ENCODE results near the gene PLCH1. TPM values are rescaled to one million over a fixed set of nuclear protein-coding genes. Genes with fewer than 3 reads are reported as not detected.

Gene PLCH1
- total and polyA plus RNA-seq, 9 donors: 0.39 to 1.2 (median 0.53) TPM

DNA sequence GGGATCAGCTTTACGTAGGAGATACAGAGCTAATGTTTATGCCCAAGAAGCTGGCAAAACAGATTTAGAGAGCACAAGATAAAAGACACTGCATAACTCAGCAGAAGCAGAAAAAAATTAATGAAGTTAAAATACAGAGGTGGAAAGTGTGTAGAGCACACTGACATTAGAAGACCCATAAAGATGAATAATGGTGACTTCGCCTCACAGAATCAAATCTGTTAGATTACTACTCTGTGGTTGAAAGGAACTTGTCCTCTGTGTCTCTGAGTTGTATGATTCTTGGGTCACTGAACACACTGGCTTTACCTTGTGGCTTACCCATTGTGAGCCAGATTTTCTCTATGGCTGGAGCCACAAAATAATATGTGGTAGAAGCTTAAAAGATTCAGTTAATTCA, 224.4 kb downstream of the PLCH1 start:
- H3K36me3 ChIP-seq (ENCODE audit: control insufficient read depth, insufficient read depth, low read length): no peaks in the 10 kb centered on the region
- no peak for DNase-seq
- no peaks in the 10 kb centered on the region for H3K4me1 ChIP-seq (ENCODE audit: control insufficient read depth, insufficient read depth, low read length)
- no peak overlapping the region for H3K4me3 ChIP-seq (ENCODE audit: low read length)
- no peak overlapping the region for H3K27ac ChIP-seq (ENCODE audit: low read length)
- no CpG with 5 or more reads among the region's 2 CpGs for WGBS (ENCODE audit: insufficient coverage)
- H3K9me3 ChIP-seq (replicated peaks; ENCODE audit: control insufficient read depth, low read depth, low read length): peaks cover 3% of the 10 kb centered on the region
- no peaks in the 10 kb centered on the region for H3K27me3 ChIP-seq (ENCODE audit: control insufficient read depth, insufficient read depth, low read length)

DNA sequence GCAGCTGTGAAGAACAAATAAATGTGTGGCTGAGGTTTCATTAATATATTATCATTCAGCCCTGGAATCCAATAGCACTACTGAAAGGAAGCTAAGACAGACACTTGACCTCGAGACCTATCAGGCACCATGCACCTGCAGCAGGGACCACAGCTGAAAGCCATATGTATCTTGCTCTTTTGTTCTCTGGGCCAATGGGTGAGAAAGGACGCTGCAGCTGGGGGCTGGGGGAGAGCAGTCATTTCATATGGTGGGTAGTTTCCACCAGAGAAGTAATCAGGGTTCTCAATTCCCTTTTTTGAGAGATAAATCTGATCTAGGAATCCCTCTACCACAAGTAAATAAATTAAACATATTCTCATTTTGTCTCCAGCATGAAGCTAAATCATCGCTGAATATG, 225.8 kb downstream of the PLCH1 start:
- peaks cover 3% of the 10 kb centered on the region for H3K9me3 ChIP-seq (replicated peaks; ENCODE audit: control insufficient read depth, low read depth, low read length)
- H3K27me3 ChIP-seq (ENCODE audit: control insufficient read depth, insufficient read depth, low read length): no peaks in the 10 kb centered on the region
- H3K27ac ChIP-seq (ENCODE audit: low read length): no peak overlapping the region
- H3K4me1 ChIP-seq (ENCODE audit: control insufficient read depth, insufficient read depth, low read length): no peaks in the 10 kb centered on the region
- no peaks in the 10 kb centered on the region for H3K36me3 ChIP-seq (ENCODE audit: control insufficient read depth, insufficient read depth, low read length)
- 83% methylated on average over 2 of the region's 3 CpGs for WGBS (ENCODE audit: insufficient coverage)
- no peak for DNase-seq
- H3K4me3 ChIP-seq (ENCODE audit: low read length): no peak overlapping the region

DNA sequence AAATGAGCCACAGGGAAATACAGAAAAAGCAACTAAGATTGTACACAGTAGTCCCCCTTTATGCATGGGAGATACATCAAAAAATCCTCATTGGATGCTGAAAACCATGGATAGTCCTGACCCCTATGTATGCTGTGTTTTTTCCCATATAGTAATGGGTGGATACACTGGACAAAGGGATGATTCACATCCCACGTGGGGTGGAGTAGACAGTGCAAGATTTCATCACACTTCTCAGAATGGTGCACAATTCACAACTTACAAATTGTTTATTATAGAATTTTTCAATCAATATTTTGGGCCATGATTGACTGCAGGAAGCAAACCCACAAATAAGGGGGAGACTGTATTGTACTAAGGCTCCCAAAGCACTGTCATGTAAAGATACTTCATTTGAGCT, 227.0 kb downstream of the PLCH1 start:
- Histone ChIP-seq H3K4me3 (ENCODE audit: low read length) (no peak overlapping the region), H3K27ac (ENCODE audit: low read length) (no peak overlapping the region), H3K4me1 (ENCODE audit: control insufficient read depth, insufficient read depth, low read length) (no peaks in the 10 kb centered on the region), H3K27me3 (ENCODE audit: control insufficient read depth, insufficient read depth, low read length) (no peaks in the 10 kb centered on the region), H3K36me3 (ENCODE audit: control insufficient read depth, insufficient read depth, low read length) (no peaks in the 10 kb centered on the region), H3K9me3 (replicated peaks; ENCODE audit: control insufficient read depth, low read depth, low read length) (peaks cover 3% of the 10 kb centered on the region)
- DNase-seq: no peak
- no CpG with 5 or more reads among the region's 1 CpG for WGBS (ENCODE audit: insufficient coverage)

DNA sequence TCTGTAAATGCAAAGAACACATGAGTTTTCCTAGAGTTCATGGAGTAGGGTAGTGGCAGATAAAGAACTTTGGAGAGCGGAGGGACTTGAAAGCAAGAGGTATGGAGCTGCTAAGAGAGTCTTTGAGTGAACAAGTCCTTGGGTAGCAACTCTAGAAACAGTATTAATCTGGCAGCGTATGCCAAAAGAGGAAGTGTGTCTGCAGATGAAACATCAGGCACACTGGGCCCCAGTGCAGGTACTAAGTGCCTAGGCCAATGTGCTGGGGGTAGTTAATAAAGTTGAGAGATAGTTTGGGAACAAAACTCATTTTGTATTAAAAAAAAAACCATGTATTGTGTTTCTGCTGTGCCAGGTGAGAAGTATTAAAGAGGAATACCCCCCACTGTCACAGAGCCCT, 228.4 kb downstream of the PLCH1 start:
- DNase-seq: no peak
- no peak overlapping the region for H3K27ac ChIP-seq (ENCODE audit: low read length)
- no peak overlapping the region for H3K4me3 ChIP-seq (ENCODE audit: low read length)
- H3K36me3 ChIP-seq (ENCODE audit: control insufficient read depth, insufficient read depth, low read length): no peaks in the 10 kb centered on the region
- WGBS (ENCODE audit: insufficient coverage): 100% methylated on average over 2 of the region's 2 CpGs
- no peaks in the 10 kb centered on the region for H3K4me1 ChIP-seq (ENCODE audit: control insufficient read depth, insufficient read depth, low read length)
- H3K27me3 ChIP-seq (ENCODE audit: control insufficient read depth, insufficient read depth, low read length): no peaks in the 10 kb centered on the region
- peaks cover 3% of the 10 kb centered on the region for H3K9me3 ChIP-seq (replicated peaks; ENCODE audit: control insufficient read depth, low read depth, low read length)

DNA sequence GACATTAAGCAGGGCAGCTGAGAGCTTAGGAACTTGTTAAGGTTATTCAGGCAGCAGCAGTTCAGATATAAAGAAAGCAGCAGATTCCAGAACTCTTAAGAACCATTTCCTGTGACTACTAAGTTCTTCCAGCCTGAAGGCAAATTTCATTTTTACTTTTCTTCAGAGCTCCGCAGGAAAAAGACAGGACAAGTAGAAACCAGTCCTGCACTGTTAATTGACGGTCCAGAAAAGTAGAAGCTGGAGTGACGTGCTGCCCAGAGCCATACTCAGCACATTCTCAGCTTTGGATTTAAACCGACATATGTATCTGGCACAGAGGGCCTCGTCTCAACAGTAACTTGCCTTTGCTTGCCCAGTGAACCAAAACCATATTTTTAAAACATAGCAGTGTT, 232.0 kb downstream of the PLCH1 start:
- H3K36me3 ChIP-seq (ENCODE audit: control insufficient read depth, insufficient read depth, low read length): no peaks in the 10 kb centered on the region
- H3K27me3 ChIP-seq (ENCODE audit: control insufficient read depth, insufficient read depth, low read length): no peaks in the 10 kb centered on the region
- H3K27ac ChIP-seq (ENCODE audit: low read length): no peak overlapping the region
- no peak overlapping the region for H3K4me3 ChIP-seq (ENCODE audit: low read length)
- H3K4me1 ChIP-seq (ENCODE audit: control insufficient read depth, insufficient read depth, low read length): no peaks in the 10 kb centered on the region
- 79% methylated on average over 4 of the region's 5 CpGs for WGBS (ENCODE audit: insufficient coverage)
- DNase-seq: no peak
- H3K9me3 ChIP-seq (replicated peaks; ENCODE audit: control insufficient read depth, low read depth, low read length): peaks cover 3% of the 10 kb centered on the region

DNA sequence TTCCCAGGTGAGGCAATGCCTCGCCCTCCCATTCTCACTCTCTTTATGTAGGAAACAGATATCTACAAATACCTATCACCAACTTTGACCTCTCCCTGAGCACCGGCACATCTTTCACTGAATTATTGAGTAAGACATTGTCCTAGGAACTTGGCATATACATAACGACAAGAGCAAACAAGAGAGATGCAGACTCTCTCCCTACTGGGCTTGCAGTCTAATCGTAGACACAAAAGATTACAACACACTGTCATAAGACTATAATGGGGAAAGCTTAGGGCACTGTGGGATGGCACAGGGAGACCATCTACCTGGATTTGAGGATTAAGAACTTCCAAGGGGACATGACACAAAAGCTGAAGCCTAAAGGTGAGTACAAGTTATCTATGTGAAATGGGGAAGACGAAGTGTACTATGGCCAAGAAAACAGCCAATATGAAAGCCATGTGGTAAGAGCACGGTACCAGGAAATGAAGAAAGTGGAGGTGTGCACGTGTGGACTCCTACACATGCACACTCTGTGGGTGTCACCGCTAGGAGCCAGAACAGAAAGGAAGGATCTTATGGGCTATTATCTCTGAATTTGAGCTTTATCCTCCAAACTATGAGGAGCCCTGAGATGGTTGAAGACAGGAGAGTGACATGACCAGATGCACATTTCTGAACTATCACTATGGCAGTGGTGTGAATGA, 232.6 kb downstream of the PLCH1 start:
- H3K27ac ChIP-seq (ENCODE audit: low read length): no peak overlapping the region
- H3K36me3 ChIP-seq (ENCODE audit: control insufficient read depth, insufficient read depth, low read length): no peaks in the 10 kb centered on the region
- H3K4me1 ChIP-seq (ENCODE audit: control insufficient read depth, insufficient read depth, low read length): no peaks in the 10 kb centered on the region
- no peak for DNase-seq
- no peaks in the 10 kb centered on the region for H3K27me3 ChIP-seq (ENCODE audit: control insufficient read depth, insufficient read depth, low read length)
- peaks cover 1% of the 10 kb centered on the region for H3K9me3 ChIP-seq (replicated peaks; ENCODE audit: control insufficient read depth, low read depth, low read length)
- H3K4me3 ChIP-seq (ENCODE audit: low read length): no peak overlapping the region
- 91% methylated on average over 3 of the region's 8 CpGs for WGBS (ENCODE audit: insufficient coverage)

DNA sequence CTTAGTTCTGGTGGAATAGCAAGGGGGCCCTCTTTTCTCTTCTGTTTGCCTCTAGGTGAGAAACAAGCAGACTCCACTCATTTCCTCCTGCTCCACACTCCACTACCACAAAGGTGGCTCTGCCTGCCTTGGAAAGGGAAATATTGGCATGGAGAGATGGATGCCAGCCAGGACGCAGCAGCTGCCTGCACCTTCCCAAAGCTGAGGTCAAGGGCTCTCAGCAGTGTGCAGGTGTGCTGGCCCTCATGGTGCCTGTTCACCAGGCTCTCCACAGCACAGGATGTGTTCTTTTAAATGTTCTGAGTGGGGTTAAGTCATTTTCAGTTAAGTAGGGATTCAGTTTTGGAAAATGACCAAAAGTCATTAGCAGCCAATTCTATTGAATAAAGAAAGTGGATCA, 240.2 kb downstream of the PLCH1 start:
- Histone ChIP-seq H3K27me3 (ENCODE audit: control insufficient read depth, insufficient read depth, low read length) (no peaks in the 10 kb centered on the region), H3K36me3 (ENCODE audit: control insufficient read depth, insufficient read depth, low read length) (no peaks in the 10 kb centered on the region), H3K4me1 (ENCODE audit: control insufficient read depth, insufficient read depth, low read length) (no peaks in the 10 kb centered on the region), H3K9me3 (replicated peaks; ENCODE audit: control insufficient read depth, low read depth, low read length) (no peaks in the 10 kb centered on the region), H3K4me3 (ENCODE audit: low read length) (no peak overlapping the region), H3K27ac (ENCODE audit: low read length) (no peak overlapping the region)
- WGBS (ENCODE audit: insufficient coverage): no CpG with 5 or more reads among the region's 1 CpG
- no peak for DNase-seq

DNA sequence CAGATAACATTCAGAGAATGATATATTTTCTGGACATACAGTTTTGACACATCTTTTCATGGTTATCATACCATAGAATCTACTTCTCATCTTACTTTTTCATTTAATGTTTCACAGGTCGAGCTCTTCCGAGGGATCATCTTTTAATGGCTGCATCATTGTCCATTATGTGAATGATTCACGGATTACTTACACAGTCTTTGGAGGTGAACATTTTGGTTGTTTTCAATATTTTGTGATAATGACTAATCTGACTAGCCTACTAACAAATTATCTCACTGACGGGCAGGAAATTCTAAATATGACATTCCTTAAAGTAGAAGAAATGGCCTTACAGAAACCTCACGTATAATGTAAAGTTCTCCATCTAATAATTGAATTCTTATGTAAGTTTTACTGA, 242.2 kb downstream of the PLCH1 start:
- no CpG with 5 or more reads among the region's 5 CpGs for WGBS (ENCODE audit: insufficient coverage)
- H3K27me3 ChIP-seq (ENCODE audit: control insufficient read depth, insufficient read depth, low read length): no peaks in the 10 kb centered on the region
- H3K36me3 ChIP-seq (ENCODE audit: control insufficient read depth, insufficient read depth, low read length): no peaks in the 10 kb centered on the region
- no peak overlapping the region for H3K27ac ChIP-seq (ENCODE audit: low read length)
- H3K4me1 ChIP-seq (ENCODE audit: control insufficient read depth, insufficient read depth, low read length): no peaks in the 10 kb centered on the region
- H3K4me3 ChIP-seq (ENCODE audit: low read length): no peak overlapping the region
- DNase-seq: no peak
- H3K9me3 ChIP-seq (replicated peaks; ENCODE audit: control insufficient read depth, low read depth, low read length): no peaks in the 10 kb centered on the region

DNA sequence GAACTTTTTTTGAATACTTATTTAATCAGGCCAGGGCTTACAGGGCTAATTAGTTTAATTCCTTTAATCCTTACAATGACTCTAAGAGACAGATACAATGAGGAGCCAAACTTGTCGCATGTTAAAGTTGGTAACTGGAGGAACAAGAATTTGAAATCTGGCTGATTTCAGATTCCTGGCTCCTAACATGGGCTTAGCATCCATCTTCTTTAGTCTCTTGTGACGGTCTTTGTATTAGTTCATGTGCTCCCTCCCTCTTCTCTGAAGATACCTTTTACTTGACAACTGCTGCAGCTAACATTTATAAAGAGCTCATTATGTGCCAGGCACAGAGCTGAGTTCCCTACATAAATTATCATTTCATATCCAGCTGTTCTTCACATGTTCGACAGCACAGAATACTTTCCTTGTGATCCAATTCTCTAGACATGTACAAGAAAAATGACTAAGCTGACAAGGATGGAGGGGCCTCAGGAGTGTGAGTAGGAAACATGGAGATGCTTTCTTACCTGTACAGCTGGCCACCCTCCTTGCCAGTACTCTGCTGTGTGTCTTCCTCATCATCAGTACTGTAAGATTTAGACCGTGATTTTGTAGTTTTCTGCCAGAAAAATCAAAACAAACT, 244.6 kb downstream of the PLCH1 start:
- WGBS (ENCODE audit: insufficient coverage): 80% methylated on average over 1 of the region's 4 CpGs
- no peaks in the 10 kb centered on the region for H3K27me3 ChIP-seq (ENCODE audit: control insufficient read depth, insufficient read depth, low read length)
- H3K27ac ChIP-seq (ENCODE audit: low read length): no peak overlapping the region
- DNase-seq: no peak
- H3K4me3 ChIP-seq (ENCODE audit: low read length): no peak overlapping the region
- no peaks in the 10 kb centered on the region for H3K4me1 ChIP-seq (ENCODE audit: control insufficient read depth, insufficient read depth, low read length)
- H3K9me3 ChIP-seq (replicated peaks; ENCODE audit: control insufficient read depth, low read depth, low read length): no peaks in the 10 kb centered on the region
- no peaks in the 10 kb centered on the region for H3K36me3 ChIP-seq (ENCODE audit: control insufficient read depth, insufficient read depth, low read length)

DNA sequence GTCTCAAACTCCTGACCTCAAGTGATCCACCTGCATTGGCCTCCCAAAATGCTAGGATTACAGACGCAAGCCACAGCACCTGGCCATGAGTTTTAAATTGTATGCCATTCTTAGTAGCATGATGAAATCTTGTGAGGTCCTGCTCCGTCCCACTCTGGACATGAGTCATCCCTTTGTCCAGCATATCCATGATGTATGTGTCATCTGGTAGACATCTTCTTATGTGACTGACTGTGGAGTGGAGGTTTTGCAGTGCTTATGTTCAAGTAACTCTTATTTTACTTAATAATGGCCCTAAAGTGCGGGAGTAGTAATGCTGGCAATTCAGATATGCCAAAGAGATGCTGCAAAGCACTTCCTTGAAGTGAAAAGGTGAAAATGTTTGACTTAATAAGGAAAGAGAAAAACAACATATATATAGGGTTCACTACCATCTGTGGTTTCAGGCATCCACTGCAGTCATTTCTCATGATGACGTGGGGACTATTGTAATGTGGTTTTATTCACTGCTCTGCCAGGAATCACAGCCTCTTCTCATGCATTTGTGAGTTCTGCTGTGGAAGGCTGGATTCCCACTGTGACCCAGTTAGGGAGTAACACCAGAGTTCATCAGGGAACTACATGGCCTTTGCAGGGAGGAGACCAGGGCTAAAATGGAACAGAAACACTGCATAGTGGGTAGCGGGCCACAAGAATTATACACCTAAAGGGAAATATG, 246.8 kb downstream of the PLCH1 start:
- no peaks in the 10 kb centered on the region for H3K27me3 ChIP-seq (ENCODE audit: control insufficient read depth, insufficient read depth, low read length)
- H3K4me3 ChIP-seq (ENCODE audit: low read length): no peak overlapping the region
- no peak for DNase-seq
- no peaks in the 10 kb centered on the region for H3K4me1 ChIP-seq (ENCODE audit: control insufficient read depth, insufficient read depth, low read length)
- H3K9me3 ChIP-seq (replicated peaks; ENCODE audit: control insufficient read depth, low read depth, low read length): no peaks in the 10 kb centered on the region
- no peaks in the 10 kb centered on the region for H3K36me3 ChIP-seq (ENCODE audit: control insufficient read depth, insufficient read depth, low read length)
- no peak overlapping the region for H3K27ac ChIP-seq (ENCODE audit: low read length)
- no CpG with 5 or more reads among the region's 5 CpGs for WGBS (ENCODE audit: insufficient coverage)
